ENCODE data around the gene PHKA1.

Gene PHKA1

DNA sequence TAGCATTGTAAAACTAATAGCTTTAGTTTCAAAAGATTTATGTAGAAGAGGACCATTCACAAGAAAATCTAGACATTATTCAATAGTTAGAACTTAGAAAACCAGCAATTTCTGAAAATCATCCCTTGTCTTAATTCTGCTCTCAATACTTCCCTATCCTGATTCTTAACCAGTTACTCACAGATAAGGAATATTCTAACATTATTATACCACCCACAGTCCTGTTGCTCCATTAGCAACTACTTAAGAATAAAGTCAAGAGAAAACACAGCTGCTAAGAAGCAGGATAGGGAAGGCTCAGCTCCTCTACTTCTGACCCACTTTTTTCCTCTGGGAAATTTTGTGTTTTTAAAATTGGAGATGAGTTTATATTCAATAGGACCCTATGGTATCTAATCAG lies 47.7 kb downstream of the PHKA1 start:
- CTCF ChIA-PET: no interaction called here
- TF ChIP-seq, protein P1, sequence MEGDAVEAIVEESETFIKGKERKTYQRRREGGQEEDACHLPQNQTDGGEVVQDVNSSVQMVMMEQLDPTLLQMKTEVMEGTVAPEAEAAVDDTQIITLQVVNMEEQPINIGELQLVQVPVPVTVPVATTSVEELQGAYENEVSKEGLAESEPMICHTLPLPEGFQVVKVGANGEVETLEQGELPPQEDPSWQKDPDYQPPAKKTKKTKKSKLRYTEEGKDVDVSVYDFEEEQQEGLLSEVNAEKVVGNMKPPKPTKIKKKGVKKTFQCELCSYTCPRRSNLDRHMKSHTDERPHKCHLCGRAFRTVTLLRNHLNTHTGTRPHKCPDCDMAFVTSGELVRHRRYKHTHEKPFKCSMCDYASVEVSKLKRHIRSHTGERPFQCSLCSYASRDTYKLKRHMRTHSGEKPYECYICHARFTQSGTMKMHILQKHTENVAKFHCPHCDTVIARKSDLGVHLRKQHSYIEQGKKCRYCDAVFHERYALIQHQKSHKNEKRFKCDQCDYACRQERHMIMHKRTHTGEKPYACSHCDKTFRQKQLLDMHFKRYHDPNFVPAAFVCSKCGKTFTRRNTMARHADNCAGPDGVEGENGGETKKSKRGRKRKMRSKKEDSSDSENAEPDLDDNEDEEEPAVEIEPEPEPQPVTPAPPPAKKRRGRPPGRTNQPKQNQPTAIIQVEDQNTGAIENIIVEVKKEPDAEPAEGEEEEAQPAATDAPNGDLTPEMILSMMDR (IDR thresholded peaks at IDR 0.05; ENCODE audit: insufficient read depth, low read length, missing control alignments): no peak
- H3K4me3 ChIP-seq (ENCODE audit: low read depth, low read length): no peak overlapping the region
- peak; percentile 0 for DNase-seq (ENCODE audit: low read depth, low spot score)
- POLR2A ChIA-PET: no interaction called here

DNA sequence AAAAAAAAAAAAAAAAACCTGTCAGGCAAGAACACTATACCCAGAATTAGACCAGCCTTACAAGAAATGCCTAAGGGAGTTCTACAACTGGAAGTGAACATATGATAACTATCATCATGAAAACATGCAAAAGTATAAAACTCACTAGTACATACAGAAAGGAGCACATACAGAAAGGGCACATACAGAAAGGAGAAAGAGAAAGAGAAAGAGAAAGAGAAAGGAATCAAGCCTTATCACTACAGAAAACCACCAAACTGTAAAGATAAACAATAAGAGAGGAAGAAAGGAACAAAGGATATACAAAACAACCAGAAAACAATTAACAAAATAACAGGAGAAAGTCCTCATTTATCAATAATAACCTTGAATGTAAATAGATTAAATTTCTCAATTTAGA lies 50.4 kb downstream of the PHKA1 start:
- no peak for DNase-seq (ENCODE audit: low read depth, low spot score)
- ChIA-PET CTCF (no interaction called here), POLR2A (no interaction called here)
- H3K4me3 ChIP-seq (ENCODE audit: low read depth, low read length): no peak overlapping the region
- TF ChIP-seq, protein P1 (IDR thresholded peaks at IDR 0.05; ENCODE audit: insufficient read depth, low read length, missing control alignments): no peak

DNA sequence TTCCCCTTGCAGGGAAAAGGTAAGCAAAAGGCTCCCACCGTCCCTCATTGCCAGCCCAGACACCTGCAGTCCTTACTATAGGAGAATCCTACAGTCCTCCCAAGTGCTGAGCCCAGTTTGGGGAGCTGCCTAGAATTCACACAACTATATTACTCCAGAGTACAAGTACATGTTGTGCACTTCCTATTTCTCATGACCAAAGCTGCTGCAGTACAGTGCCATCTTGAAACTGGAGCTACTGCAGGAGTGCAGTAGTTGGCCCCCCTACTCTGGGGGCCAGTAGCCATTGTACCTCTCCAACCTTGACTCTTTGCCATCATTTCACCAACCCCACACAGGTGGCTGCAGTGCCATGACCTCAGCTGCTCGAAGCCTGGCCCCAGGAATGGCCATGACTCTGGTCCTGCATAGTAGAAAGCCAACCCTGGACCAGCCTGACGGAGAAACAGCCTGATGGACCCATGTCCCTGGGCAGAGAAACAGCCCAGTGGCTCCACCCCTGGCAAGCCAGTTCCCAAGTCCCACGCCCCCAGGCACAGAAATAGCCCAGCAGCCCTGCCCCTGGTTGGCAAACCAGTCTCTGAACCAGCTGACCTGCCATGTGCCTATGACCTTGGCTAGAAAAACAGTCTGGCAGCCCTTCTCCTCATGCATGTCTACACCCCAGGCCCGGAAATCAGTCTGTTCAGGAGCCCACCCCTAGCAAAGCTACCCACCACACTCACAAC lies 51.9 kb downstream of the PHKA1 start:
- TF ChIP-seq, protein P1 (IDR thresholded peaks at IDR 0.05; ENCODE audit: insufficient read depth, low read length, missing control alignments): no peak
- no peak overlapping the region for H3K4me3 ChIP-seq (ENCODE audit: low read depth, low read length)
- DNase-seq (ENCODE audit: low read depth, low spot score): no peak
- ChIA-PET CTCF (no interaction called here), POLR2A (no interaction called here)

DNA sequence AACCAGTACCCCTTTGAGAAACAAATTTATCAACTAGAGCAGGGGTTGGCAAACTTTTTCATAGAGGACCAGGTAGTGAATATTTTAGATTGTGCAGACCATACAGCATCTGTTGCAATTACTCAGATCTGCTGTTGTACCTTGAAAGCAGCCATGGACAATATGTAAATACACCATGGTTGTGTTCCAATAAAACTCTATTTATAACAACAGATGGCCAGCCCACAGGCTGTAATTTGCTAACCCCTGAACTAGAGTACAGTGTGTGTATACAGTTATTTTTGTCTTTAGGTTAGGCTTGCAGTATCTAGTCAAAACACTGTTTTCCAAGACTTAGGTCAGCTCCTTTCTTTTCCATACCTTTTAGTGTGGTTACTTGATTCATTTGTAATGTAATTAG lies 54.4 kb downstream of the PHKA1 start:
- ChIA-PET CTCF (no interaction called here), POLR2A (no interaction called here)
- no peak overlapping the region for H3K4me3 ChIP-seq (ENCODE audit: low read depth, low read length)
- TF ChIP-seq, protein P1 (IDR thresholded peaks at IDR 0.05; ENCODE audit: insufficient read depth, low read length, missing control alignments): no peak
- DNase-seq (ENCODE audit: low read depth, low spot score): no peak

DNA sequence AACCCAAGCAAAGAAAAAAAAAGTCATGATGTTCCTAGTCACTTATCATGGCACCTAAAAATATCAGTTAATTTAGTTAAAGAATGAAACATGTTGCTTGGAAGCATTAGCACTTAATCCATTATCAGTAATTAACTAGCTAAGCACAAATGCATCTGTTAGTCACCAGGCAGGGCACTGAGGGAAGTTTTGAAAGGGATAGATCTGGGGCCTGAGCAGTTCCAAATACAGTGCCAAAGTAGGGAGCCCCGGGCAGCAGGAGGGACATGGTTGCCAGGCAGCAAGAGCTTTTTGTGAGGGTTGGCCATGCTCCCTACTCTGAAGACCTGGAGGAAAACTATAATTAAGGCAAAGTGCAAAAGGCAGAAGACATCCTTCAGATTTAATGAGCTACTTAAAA lies 62.0 kb downstream of the PHKA1 start:
- no peak overlapping the region for H3K4me3 ChIP-seq (ENCODE audit: low read depth, low read length)
- DNase-seq (ENCODE audit: low read depth, low spot score): no peak
- ChIA-PET POLR2A (no interaction called here), CTCF (no interaction called here)
- TF ChIP-seq, protein P1 (IDR thresholded peaks at IDR 0.05; ENCODE audit: insufficient read depth, low read length, missing control alignments): no peak

DNA sequence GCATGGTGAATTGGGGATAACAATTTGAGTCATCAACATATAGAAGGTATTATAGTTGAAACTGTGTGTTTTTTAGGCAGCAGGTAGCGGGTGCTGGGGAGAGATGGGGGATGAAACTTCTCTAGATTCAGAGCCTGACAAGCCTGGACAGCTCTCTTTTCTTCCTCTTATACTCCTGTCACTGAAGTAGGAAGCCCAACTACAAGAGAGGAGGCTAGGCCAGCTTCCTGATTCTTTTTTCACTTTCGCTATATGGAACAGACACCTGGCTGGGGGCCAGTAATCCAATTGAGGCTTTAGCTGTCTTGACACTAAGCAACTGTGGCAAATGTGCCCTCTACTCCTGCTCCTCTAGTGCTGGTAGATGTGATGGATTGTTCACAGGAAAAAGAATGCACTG lies 69.2 kb downstream of the PHKA1 start:
- POLR2A ChIA-PET: no interaction called here
- CTCF ChIA-PET: no interaction called here
- DNase-seq (ENCODE audit: low read depth, low spot score): no peak
- H3K4me3 ChIP-seq (ENCODE audit: low read depth, low read length): no peak overlapping the region
- TF ChIP-seq, protein P1 (IDR thresholded peaks at IDR 0.05; ENCODE audit: insufficient read depth, low read length, missing control alignments): no peak

Measured in AG04449 (cell line).